ENCODE data around the gene DUOXA2. TPM values are rescaled to one million over a fixed set of nuclear protein-coding genes. Genes with fewer than 3 reads are reported as not detected.

The DUOXA2 gene
- total and polyA plus RNA-seq, 11 donors: 0.03 TPM; not detected in 10

DNA sequence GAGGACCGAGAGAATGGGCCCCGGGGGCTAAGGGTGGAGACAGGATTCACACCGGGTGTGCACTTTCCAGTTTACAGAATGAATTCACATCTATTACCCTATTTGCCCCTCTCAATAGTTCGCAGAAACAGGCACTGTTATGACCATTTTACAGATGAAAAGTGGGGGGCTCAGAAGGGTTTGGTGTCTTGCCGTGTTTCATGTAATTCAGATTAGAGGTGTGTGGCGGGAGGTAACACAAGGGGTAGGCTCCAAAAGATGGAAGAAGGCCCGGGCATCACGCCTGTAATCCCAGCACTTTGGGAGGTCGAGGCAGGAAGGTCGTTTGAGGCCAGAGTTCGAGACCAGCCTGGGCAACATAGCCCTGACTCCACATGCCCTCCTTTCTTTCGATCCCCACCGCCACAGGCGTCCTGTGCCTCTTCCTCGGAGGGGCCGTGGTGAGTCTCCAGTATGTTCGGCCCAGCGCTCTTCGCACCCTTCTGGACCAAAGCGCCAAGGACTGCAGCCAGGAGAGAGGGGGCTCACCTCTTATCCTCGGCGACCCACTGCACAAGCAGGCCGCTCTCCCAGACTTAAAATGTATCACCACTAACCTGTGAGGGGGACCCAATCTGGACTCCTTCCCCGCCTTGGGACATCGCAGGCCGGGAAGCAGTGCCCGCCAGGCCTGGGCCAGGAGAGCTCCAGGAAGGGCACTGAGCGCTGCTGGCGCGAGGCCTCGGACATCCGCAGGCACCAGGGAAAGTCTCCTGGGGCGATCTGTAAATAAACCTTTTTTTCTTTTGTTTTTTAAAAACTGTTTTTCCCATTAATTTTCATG is 3.4 kb downstream of the DUOXA2 start:
- Histone ChIP-seq H3K9me3 (no peaks in the 10 kb centered on the region), H3K4me3 (peak overlapping the region in 10 of 12 donors; percentile 2 to 49 (median 30)), H3K27ac (no peak overlapping the region), H3K27me3 (peaks cover 35 to 93% (median 59%) of the 10 kb centered on the region in 9 donors), H3K4me1 (peaks cover 3 to 36% (median 20%) of the 10 kb centered on the region in 12 donors), H3K36me3 (no peaks in the 10 kb centered on the region)
- intact Hi-C loops (cut with DNase I): loop anchor here in 5 of 10 donors (5.0 to 10.0 kb wide), 7 partner anchors 53 to 153 kb away; no protein-coding TSS in a partner anchor
- ATAC-seq: peak; percentile 2 to 37 (median 13)
- TF ChIP-seq, protein P1, sequence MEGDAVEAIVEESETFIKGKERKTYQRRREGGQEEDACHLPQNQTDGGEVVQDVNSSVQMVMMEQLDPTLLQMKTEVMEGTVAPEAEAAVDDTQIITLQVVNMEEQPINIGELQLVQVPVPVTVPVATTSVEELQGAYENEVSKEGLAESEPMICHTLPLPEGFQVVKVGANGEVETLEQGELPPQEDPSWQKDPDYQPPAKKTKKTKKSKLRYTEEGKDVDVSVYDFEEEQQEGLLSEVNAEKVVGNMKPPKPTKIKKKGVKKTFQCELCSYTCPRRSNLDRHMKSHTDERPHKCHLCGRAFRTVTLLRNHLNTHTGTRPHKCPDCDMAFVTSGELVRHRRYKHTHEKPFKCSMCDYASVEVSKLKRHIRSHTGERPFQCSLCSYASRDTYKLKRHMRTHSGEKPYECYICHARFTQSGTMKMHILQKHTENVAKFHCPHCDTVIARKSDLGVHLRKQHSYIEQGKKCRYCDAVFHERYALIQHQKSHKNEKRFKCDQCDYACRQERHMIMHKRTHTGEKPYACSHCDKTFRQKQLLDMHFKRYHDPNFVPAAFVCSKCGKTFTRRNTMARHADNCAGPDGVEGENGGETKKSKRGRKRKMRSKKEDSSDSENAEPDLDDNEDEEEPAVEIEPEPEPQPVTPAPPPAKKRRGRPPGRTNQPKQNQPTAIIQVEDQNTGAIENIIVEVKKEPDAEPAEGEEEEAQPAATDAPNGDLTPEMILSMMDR (IDR thresholded peaks at IDR 0.05): no peak
- no peak for TF ChIP-seq POLR2A (IDR thresholded peaks at IDR 0.05)
- 38 to 50% (median 39%) methylated on average over 28 to 33 of the region's 33 CpGs for WGBS, 4 donors
- no peak for DNase-seq

DNA sequence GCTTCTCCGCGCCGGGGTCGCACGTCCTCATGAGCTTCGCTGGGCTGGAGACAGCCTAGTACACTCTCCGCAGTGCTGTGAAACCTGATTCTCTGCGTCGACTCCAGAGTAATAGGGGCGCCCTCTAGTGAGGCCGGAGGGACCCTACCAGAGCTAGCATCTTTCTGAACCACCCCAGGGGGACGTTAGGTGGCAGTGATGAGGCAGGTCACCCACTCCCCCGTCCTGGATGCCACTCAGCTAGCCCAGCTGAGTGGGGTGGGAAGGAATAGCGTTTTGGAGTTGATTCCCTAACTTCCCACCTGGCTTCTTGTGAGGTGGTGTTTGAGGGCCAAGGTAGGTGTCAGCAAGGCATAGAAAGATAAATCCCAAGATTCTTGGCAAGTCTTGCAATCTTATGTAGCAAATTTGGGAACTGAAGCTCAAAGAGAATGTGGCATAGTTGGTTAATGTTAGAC is 4.0 kb downstream of the DUOXA2 start:
- TF ChIP-seq, protein P1 (IDR thresholded peaks at IDR 0.05): peak; percentile 87 to 100 (median 97)
- no peak for TF ChIP-seq POLR2A (IDR thresholded peaks at IDR 0.05)
- intact Hi-C loops (cut with DNase I): loop anchor here in 5 of 10 donors (5.0 to 10.0 kb wide), 7 partner anchors 53 to 153 kb away; no protein-coding TSS in a partner anchor
- Histone ChIP-seq H3K4me1 (peaks cover 0 to 29% (median 15%) of the 10 kb centered on the region in 12 donors), H3K36me3 (no peaks in the 10 kb centered on the region), H3K9me3 (no peaks in the 10 kb centered on the region), H3K4me3 (peak overlapping the region in 10 of 12 donors; percentile 2 to 49 (median 30)), H3K27ac (no peak overlapping the region), H3K27me3 (peaks cover 30 to 92% (median 54%) of the 10 kb centered on the region in 9 donors)
- DNase-seq (peak; percentile 83 to 89 (median 87)), ATAC-seq (peak; percentile 94 to 99 (median 96))
- 0 to 1% (median 0%) methylated on average over 14 of the region's 14 CpGs for WGBS, 4 donors

DNA sequence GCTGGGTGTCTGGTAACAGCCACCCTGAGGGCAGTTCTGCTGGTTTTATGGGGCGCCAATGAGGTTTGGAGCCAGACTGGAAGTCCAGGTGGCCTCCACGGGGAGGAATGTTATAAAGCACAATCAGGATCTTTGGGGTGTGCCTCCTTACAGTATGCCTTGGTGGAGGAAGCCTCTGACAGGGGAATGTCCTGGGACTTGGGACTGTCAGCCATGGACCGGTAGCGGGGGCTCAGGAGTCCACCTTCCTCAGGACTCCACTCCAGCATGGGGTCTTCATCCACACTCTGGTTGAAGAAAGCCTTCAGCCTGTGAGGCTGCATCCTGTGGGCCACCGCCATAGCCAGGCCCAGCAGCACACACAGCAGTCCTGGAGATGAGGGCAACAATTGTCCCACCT is 4.9 kb downstream of the DUOXA2 start:
- Histone ChIP-seq H3K9me3 (no peaks in the 10 kb centered on the region), H3K27ac (no peak overlapping the region), H3K4me1 (peaks cover 0 to 27% (median 14%) of the 10 kb centered on the region in 12 donors), H3K27me3 (peaks cover 21 to 83% (median 51%) of the 10 kb centered on the region in 9 donors), H3K4me3 (no peak overlapping the region), H3K36me3 (no peaks in the 10 kb centered on the region)
- no peak for DNase-seq
- 83 to 95% (median 87%) methylated on average over 2 to 5 of the region's 5 CpGs for WGBS, 4 donors
- no peak for ATAC-seq
- no peak for TF ChIP-seq POLR2A (IDR thresholded peaks at IDR 0.05)
- TF ChIP-seq, protein P1 (IDR thresholded peaks at IDR 0.05): no peak
- intact Hi-C loops (cut with DNase I): loop anchor here in 5 of 10 donors (5.0 to 10.0 kb wide), 7 partner anchors 54 to 154 kb away; no protein-coding TSS in a partner anchor
